Calu3 (cell line): ENCODE measurements around the gene ERC2. TPM values are rescaled to one million over a fixed set of nuclear protein-coding genes. Genes with fewer than 3 reads are reported as not detected.

Source experiments
- BruUV-seq: library from RNA; stranded (reverse); fragments of 400-500 nt; replicated peaks from 2 replicates; lab custom pipeline; 2021; lab: Mats Ljungman, UMichigan
- CTCF ChIA-PET: fragments of 300-600 bp; sonication (Branson Sonifier 250); formaldehyde crosslinking; loops from one replicate; lab custom pipeline; 2022; ENCODE audit warnings: antibody characterized with exemption; lab: Charles Lee
- DNase-seq: peaks from one replicate; pipeline ENCODE4 v3.0.0; 2022
- H3K27ac Mint-ChIP-seq: one replicate; pipeline ENCODE4 v1.8.0; 2022; ENCODE audit warnings: mixed read lengths; ENCODE audit not compliant: unreplicated experiment
- H3K27me3 Mint-ChIP-seq: one replicate; pipeline ENCODE4 v1.8.0; 2022; ENCODE audit warnings: mixed read lengths; ENCODE audit not compliant: unreplicated experiment
- H3K36me3 Mint-ChIP-seq: one replicate; pipeline ENCODE4 v1.8.0; 2022; ENCODE audit warnings: mild to moderate bottlenecking, moderate library complexity, mixed read lengths; ENCODE audit not compliant: insufficient read depth, unreplicated experiment
- H3K4me1 Mint-ChIP-seq: one replicate; pipeline ENCODE4 v1.8.0; 2022; ENCODE audit warnings: mild to moderate bottlenecking, low read depth, mixed read lengths; ENCODE audit not compliant: unreplicated experiment
- H3K4me3 Mint-ChIP-seq: one replicate; pipeline ENCODE4 v1.8.0; 2022; ENCODE audit warnings: mild to moderate bottlenecking, low read depth, moderate library complexity, mixed read lengths; ENCODE audit not compliant: unreplicated experiment
- H3K9me3 Mint-ChIP-seq: one replicate; pipeline ENCODE4 v1.8.0; 2022; ENCODE audit warnings: low read depth, mixed read lengths; ENCODE audit not compliant: unreplicated experiment
- CTCF ChIP-seq: fragments of 200-600 bp; IDR thresholded peaks from one replicate; pipeline ENCODE4 v1.8.0; 2022; ENCODE audit warnings: antibody characterized with exemption; ENCODE audit not compliant: unreplicated experiment
- intact Hi-C: fragments of 100-400 bp; cut with micrococcal nuclease; formaldehyde crosslinking; loops from one replicate; pipeline ENCODE4 v1.10.0; 2022; ENCODE audit not compliant: unreplicated experiment
- total RNA-seq: library from RNA; stranded (reverse); gene quantifications from 2 replicates; pipeline ENCODE4 v1.2.3, GENCODE V29; 2022

ERC2 gene
- total RNA-seq, 1 experiment from 2014 or later, result 0.73 TPM

- Mint-ChIP-seq H3K4me3 (no peak overlapping the region), H3K4me1 (no peaks in the 10 kb centered on the region), H3K27ac (no peak overlapping the region), H3K36me3 (no peaks in the 10 kb centered on the region), H3K9me3 (no peaks in the 10 kb centered on the region), H3K27me3 (peaks cover 39% of the 10 kb centered on the region)
- intact Hi-C loops, result loop anchor here (5.0 to 10.0 kb wide), 4 partner anchors 209 to 1829 kb away; no protein-coding TSS in a partner anchor
- BruUV-seq, result no TSS peak
- no peak for DNase-seq
- CTCF ChIA-PET, result no interaction called here
- no peak for TF ChIP-seq CTCF
Measured at GRCh38 chr3:56253941-56254665, 214.2 kb downstream of the ERC2 start.

DNA sequence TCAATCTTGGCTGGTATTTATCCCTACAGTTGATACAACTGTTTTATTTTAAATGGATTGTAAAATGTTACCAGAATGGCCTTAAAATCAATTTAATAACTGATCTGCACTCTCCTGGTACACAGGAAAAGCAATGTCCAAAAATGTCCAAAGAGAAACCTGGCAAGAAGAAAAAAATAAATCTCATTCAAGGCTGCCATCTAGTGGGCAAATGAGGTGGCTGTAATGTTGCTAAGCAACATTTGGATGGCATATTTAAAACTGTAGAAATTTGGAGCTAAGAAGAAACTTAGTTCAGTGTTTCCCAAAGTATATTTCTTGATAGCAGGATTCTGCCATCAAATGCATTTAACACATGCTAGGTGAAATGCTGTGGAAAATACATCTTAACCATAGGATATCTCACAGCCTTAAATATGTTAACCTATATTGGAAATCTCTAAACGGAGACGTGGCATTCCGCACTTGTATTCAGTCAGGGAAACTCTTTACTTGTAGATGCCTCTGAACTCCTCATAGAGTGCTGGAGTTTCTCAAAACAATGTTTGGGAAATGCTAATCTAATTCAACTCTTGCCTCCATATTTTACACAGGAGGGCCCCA is 216.8 kb downstream of the ERC2 start:
- CTCF ChIA-PET, result interaction anchor here (0.8 to 1.2 kb wide), 4 partner anchors 13 to 336 kb away, joined by 3 read pairs; no protein-coding TSS in a partner anchor
- DNase-seq, result peak; percentile 50
- H3K4me3 Mint-ChIP-seq, result no peak overlapping the region
- H3K4me1 Mint-ChIP-seq, result no peaks in the 10 kb centered on the region
- intact Hi-C loops, result loop anchor here (5.0 to 10.0 kb wide), 4 partner anchors 207 to 1827 kb away; no protein-coding TSS in a partner anchor
- TF ChIP-seq CTCF, result no peak
- no peaks in the 10 kb centered on the region for H3K36me3 Mint-ChIP-seq
- H3K27ac Mint-ChIP-seq, result no peak overlapping the region
- H3K9me3 Mint-ChIP-seq, result no peaks in the 10 kb centered on the region
- peaks cover 41% of the 10 kb centered on the region for H3K27me3 Mint-ChIP-seq
- no TSS peak for BruUV-seq

GRCh38 chr3:56248021-56248420 is 220.2 kb downstream of the ERC2 start:
- H3K9me3 Mint-ChIP-seq, result no peaks in the 10 kb centered on the region
- no peaks in the 10 kb centered on the region for H3K36me3 Mint-ChIP-seq
- no peaks in the 10 kb centered on the region for H3K4me1 Mint-ChIP-seq
- BruUV-seq, result no TSS peak
- intact Hi-C loops, result no loop called here
- H3K27ac Mint-ChIP-seq, result no peak overlapping the region
- H3K27me3 Mint-ChIP-seq, result peaks cover 25% of the 10 kb centered on the region
- CTCF ChIA-PET, result no interaction called here
- no peak for TF ChIP-seq CTCF
- DNase-seq, result no peak
- H3K4me3 Mint-ChIP-seq, result no peak overlapping the region

DNA sequence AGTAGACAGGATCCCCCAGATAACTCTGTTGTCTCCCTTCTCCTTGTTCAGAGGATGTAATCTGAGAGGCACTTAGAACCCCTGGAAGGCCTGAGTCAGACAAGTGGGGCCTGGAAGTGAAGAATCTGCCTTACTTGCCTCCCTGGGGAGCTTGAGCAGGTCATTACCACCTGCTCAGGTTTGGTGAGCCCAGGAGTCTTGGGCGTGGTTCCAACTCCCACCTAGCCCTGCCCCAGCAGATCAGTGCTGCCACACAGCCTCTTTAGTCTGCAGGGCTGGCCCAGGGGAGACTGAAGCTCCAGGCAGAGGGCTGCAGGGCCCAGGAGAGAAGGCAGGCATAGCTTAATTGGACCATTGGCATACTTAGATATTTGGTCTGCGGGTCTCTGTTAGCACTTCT is 230.0 kb downstream of the ERC2 start:
- H3K36me3 Mint-ChIP-seq, result no peaks in the 10 kb centered on the region
- CTCF ChIA-PET, result interaction anchor here (0.7 kb wide), 1 partner anchor 1724 kb away, joined by 3 read pairs; no protein-coding TSS in a partner anchor
- no peak overlapping the region for H3K27ac Mint-ChIP-seq
- H3K27me3 Mint-ChIP-seq, result peaks cover 30% of the 10 kb centered on the region
- no peaks in the 10 kb centered on the region for H3K9me3 Mint-ChIP-seq
- intact Hi-C loops, result no loop called here
- no TSS peak for BruUV-seq
- no peak for DNase-seq
- no peaks in the 10 kb centered on the region for H3K4me1 Mint-ChIP-seq
- TF ChIP-seq CTCF, result no peak
- H3K4me3 Mint-ChIP-seq, result no peak overlapping the region
